Inflammatory macrophage treated with lipopolysaccharide for 4 hours (primary cell): Measurements from ENCODE around the gene RXYLT1.
"Not testable (repeated sequence)": the region's sequence is repeated elsewhere in the genome, so short reads cannot be mapped to it uniquely, and the experiment has no call there.

Experiments used
- DNase-seq: peaks from one replicate; pipeline ENCODE4 v3.0.0-alpha.2; 2020

The RXYLT1 gene

DNA sequence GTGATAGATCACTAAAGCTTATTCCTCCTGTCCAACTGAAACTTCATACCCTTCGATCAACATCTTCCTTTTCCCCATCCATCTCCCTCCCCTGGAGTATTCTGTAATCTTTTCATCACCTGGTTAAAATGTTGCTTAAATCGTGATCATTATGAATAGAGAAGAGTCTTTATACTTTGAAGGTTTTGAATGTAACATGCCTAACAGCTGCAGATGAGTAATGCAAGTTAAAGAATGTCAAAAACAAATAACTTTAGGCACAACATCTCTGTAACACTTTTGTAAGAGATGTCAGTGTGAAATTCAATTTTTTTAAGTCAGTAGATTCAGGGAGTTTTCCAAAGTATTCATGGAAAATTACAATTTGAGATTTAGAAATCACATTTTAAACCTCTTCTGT is 25.0 kb downstream of the RXYLT1 start:
- no peak for DNase-seq

DNA sequence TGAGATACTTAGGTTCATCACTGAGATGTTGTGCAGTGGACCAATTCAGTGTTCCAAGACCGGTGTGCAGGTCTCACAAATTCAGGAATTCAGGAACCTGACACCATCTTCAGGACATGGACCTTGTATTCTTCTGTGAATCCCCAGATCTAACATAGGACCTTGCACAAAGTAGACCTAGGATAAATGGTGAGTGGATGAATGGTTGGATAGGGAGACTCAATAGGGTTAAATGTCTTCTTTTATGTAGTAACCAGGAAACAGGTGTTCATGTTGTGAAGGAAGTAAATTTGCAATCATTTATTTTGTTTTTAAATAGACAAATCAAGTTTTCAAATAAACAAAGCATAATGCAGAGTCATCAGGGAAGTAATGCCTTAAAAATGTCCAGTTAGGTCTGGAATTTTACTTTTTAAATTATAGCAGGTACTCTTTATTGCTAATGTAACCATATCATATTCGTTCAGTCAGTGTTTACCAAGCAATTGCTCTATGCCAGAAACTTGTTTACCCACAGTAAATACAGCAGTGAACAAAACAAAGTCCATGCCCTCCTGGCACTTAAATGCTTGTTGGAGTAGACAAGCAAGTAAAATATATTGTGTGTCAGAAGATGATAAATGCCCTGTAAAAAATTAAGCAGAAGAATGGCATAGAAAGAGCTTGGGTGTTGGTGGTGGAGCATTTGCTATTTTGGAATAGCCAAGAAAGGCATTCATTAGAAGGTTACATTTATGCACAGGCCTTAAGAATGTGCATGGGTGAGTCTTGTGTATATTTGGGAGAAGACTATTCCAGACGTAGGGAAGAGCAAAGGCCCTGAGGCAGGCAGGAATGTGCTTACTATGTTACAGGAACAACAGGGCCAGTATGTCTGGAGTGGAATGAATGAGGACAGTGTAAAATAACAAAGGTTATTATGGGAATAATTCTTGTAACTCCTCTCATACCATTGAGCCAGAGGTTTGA is 26.3 kb downstream of the RXYLT1 start:
- no peak for DNase-seq

DNA sequence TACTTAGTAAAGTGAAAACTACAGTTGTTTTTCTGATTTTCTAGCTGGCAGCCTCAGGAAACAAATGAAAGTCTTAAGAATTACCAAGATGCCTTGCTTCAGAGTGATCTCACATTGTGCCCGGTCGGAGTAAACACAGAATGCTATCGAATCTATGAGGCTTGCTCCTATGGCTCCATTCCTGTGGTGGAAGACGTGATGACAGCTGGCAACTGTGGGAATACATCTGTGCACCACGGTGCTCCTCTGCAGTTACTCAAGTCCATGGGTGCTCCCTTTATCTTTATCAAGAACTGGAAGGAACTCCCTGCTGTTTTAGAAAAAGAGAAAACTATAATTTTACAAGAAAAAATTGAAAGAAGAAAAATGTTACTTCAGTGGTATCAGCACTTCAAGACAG is 28.9 kb downstream of the RXYLT1 start:
- no peak for DNase-seq

DNA sequence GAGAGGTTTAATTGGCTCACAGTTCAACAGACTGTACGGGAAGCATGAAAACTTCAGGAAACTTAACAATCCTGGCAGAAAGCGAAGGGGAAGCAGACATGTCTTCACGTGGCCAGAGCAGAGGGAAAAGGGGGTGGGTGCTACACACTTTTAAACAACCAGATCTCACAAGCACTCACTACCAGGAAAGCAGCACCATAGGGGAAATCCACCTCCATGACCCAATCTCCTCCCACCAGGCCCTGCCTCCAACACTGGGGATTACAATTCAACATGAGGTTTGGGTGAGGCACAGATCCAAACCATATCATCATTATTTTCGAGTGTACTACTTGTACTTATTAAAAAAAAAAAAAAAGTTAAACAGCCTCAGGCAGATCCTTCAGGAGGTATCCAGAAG is 29.9 kb downstream of the RXYLT1 start:
- no peak for DNase-seq

DNA sequence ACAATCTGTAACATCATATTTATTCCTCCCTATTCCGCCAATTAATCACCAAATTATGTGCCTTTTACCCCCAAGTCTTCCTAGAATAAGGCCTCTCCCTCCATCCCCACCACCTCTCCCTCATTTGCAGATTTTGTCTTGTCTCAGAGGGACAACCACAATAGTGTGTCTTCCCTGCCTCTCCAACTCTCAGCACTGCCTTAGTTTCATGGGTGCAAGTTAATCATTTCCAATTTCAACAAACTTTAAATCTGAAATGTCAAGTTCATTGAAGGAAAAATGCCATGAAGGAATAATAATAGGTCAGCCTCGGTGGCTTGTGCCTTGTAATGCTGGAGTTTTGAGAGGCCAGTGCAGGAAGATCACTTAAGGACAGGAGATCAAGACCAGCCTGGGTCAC is 31.6 kb downstream of the RXYLT1 start:
- DNase-seq, result no peak

DNA sequence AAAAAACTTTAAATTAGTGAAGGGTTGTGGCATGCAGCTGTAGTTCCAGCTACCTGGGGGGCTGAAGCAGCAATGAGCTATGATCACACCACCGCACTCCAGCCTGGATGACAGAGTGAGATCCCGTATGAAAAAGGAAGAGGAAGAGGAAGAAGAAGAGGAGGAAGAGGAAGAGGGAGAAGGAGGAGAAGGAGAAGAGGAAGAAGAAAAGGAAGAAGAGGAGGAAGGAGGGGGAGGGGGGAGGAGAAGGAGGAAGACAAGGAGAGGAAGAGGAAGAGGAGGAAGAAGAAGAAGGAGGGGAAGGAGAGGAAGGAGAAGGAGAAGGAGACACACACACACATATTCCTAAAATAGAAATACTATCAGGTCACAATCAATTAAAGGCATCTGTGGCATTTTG is 32.0 kb downstream of the RXYLT1 start:
- DNase-seq, result no peak

DNA sequence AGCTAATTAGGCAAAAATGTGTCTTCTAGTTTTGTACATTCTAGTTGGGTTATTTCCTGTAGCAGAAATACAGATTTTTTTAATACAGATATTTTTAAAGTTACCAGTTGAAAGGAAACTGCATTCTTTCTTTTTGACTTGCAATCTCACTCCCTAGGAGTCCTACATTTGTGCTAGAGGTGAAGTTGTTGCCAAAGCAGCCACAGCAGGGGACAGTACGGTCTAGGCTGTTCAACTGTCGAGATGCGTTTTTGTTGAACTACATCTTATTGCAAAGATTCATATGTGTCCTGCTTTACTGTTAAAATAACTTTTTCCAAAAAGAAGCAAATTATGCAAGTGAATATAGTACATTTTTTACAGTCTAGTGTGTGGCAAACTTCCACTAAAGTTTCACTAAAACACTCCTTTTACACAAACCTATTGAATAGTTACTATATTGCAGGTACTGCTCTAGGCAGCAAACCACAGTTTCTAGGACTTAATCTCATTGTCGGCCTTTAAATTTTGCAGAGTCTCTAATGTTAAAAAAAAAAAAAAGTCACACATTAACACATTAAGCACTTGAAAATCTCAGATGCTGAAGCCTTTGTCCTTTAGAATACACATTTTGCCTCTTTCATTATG is 34.5 kb downstream of the RXYLT1 start:
- no peak for DNase-seq

DNA sequence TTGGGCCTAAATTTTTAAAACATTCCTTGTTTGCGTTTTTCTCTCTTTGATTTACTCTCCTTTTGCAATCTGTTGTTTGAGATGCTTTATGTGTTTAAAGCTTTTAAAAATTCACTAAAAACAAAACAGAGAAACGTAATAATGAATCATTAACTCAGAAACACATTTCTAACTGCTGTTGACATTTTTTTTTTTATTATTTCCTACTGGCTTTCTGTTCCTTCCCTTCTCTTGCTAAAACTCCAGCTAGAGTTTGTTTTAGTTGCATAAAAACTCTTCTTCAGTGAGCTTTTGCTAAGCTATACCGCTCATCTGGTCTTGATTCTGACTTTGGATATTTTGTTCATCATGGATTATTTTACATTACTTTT is 35.8 kb downstream of the RXYLT1 start:
- DNase-seq, result no peak

DNA sequence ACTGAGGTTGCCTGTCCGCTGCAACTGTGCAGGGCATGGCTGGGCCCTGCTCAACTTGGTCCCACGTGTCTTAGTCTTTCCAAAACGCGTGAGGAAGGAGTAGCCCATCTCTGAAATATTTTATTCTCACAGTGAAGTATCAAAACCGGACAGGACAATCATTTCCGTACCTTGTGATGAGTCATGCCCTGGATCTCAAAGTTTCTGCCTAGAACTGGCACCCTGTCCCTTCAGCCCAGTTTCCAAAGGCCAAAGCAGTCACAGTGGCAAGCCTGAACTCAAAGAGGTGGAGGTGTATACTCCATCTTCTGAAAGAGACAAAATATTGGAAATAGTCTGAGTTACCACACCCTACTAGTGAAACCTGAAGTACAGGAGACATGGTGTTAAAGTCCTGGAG is 36.3 kb downstream of the RXYLT1 start:
- no peak for DNase-seq

DNA sequence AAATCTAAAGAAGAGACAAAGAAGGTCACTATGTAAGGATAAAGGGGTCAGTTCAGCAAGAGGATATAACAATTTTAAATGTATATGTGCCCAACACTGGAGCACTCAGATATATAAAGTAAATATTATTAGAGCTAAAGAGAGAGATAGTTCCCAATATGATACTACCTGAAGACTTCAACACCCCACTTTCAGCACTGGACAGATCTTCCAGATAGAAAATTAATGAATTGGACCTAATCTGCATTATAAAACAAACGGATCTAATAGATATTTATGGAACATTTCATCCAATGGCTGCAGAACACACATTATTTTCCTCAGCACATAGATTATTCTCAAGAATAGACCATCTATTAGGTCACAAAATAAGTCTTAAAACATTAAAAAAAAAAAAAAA is 40.7 kb downstream of the RXYLT1 start:
- DNase-seq, result no peak

DNA sequence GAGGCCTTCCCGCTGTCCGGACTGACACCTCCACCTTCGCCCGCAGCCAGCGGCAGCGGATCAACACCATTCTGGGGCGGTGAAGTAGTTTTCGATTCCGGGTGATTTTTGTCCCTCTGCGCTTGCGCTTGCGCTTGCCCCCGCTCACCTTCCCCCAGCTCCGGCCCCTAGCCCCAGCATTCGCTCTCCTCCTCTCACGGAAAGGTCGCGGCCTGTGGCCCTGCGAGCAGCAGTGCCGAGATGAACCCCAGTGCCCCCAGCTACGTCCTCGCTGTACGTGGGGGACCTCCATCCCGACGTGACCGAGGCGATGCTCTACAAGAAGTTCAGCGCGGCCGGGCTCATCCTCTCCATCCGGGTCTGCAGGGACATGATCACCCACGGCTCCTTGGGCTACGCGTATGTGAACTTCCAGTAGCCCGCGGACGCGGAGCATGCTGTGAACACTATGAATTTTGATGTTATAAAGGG is 42.1 kb downstream of the RXYLT1 start:
- no peak for DNase-seq

DNA sequence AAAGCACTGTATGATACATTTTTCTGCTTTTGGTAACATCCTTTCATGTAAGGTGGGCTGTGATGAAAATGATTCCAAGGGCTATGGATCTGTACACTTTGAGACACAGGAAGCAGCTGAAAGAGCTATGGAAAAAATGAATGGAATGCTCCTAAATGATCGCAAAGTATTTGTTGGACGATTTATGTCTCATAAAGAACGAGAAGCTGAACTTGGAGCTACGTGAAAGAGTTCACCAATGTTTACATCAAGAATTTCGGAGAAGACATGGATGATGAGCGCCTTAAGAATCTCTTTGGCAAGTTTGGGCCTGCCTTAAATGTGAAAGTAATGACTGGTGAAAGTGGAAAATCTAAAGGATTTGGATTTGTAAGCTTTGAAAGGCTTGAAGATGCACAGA is 42.6 kb downstream of the RXYLT1 start:
- no peak for DNase-seq

DNA sequence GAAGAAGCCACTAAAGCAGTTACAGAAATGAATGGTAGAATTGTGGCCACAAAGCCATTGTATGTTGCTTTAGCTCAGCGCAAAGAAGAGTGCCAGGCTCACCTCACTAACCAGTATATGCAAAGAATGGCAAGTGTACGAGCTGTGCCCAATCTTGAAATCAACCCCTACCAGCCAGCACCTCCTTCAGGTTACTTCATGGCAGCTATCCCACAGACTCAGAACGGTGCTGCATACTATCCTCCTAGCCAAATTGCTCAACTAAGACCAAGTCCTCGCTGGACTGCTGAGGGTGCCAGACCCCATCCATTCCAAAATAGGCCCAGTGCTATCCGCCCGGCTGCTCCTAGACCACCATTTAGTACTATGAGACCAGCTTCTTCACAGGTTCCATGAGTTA is 43.3 kb downstream of the RXYLT1 start:
- no peak for DNase-seq

DNA sequence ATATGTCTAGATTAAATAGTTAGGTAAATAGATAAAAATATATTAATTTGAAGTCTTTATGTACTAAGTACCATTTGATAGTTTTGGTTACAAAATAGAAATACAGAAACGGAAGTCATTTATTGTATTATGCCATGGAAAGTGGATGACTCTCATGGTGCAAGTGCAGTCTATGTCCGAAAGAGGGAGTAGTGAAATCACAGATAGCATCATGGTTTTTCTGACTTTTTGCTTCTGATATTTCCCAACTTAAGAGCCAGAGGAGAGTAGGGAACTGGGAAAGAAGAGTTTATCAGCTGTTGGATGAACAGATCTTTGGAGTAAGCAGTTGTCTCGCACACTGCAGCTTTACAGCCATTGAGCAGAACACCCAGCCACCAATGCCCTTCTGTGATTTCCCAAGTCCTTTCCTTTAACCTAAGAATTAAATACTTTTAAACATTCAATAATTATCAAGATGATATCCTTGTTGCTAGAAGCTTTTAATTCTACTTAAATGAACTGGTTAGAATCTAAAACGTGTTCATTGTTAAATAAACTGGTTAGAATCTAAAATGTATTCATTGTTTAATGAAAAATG is 46.4 kb downstream of the RXYLT1 start:
- DNase-seq, result peak; percentile 72

DNA sequence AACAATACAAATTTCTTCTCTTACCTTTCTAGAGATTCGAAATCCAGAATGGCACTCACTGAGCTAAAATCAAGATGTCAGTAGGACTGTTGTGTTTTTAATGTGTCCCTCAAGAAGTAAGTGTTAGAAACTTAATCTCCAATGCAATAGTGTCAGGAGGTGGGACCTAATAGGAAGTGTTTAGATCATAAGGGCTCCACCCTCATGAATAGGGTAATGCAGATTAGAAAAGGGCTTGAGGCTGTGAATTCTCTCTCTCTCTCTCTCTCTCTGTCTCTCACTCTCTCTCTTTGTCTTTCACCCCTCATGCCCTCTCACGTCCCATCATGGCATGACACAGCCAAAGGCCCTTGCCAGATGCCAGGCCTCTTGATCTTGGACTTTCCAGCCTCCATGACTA is 49.2 kb downstream of the RXYLT1 start:
- DNase-seq, result no peak

DNA sequence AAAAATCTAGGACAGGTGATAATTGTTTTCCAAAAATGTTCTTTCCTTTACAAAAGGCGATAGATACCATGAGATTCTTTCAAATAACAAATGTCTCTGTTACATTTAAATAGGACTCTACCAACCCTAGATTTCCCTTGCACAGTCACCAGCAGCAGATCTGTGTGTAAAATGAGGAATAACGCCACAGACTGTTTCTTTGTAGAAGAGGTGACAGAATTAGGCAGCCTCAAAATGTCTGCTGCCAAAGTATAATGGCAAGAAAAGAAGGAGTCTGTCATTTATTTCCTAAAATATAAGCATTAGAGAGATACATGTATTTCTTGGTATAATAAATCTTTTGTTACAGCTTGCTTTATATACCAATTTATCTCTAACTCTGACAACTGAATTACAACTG is 56.3 kb downstream of the RXYLT1 start:
- no peak for DNase-seq

DNA sequence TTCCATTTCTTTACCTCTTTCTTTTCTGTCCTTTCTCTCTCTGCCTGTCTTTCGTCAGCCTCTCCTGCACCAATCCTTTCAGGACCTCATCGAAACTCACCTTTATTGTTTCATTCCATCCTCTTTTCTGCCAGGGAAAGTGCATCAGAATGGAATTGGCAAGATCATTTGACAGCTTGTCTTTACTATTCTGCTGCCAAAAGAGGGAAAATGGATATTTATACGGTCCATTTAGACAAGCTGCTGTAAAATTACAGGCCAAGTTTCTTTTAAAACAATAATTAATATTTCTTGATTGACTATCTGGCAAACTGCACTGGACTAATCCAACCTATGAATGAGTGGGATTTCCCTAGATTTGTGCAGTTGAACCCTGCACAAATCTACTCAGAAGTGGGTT is 57.2 kb downstream of the RXYLT1 start:
- DNase-seq, result no peak

DNA sequence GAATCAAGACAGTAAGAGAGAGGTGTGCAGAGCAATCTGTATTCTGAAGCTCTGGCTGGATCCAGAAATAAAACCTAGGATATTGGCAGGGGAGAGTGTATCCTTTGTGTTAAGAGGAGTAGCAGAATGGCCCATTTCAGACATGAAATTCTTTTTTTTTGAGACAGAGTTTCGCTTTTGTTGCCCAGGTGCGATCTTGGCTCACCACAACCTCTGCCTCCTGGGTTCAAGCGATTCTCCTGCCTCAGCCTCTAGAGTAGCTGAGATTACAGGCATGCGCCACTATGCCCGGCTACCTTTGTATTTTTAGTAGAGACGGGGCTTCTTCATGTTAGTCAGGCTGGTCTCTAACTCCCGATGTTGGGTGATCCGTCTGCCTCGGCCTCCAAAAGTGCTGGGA is 58.7 kb downstream of the RXYLT1 start:
- DNase-seq, result no peak

DNA sequence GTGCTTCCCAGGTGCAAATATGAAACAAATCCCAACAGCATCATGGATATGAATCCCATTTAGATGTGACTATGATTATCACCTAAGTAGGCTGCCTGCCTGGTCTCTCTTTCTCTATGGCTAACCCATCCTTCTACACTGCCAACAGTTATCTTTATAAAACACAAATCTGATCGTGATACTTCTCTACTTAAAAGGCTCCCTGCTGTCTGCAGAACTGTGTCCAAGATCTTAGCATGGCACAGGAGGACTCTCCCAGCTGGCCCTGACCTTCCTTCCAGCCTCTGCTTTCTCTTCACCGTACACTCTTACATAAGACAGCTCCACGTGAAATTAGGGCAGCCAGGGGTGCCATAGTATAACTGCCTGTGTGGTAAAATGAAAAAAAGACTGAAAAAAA is 61.3 kb downstream of the RXYLT1 start:
- DNase-seq, result no peak

DNA sequence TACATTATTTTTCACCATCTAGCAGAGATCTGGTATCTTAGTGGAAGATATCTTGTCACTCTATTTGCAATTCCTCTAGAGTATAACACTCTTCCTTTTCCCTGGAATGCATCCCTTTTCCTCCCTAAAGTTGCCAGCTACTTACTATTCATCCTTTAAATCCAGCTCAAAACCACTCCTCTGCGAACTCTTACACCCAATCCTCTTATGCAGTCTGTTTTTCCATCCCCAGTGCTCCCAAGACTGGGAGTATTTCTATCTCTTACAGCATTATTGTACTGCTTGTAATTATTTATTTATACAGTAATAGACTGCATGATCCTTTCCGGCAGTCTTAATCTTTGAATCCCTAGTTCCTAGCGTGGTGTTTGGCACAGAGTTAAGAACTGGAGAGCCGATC is 61.9 kb downstream of the RXYLT1 start:
- DNase-seq, result no peak

DNA sequence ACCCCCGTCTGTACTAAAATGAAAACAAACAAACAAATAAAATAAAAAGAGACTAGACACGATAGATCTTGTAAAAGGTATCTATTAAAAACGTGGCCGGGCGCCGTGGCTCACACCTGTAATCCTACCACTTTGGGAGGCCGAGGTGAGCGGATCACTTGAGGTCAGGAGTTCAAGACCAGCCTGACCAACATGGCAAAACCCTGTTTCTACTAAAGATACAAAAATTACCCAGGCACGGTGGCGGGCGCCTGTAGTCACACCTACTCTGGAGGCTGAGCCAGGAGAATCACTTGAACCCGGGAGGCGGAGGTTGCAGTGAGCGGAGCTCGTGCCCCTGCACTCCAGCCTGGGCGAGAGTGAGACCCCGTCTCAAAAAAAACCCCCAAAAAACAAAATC is 63.0 kb downstream of the RXYLT1 start:
- not testable (repeated sequence) for DNase-seq

DNA sequence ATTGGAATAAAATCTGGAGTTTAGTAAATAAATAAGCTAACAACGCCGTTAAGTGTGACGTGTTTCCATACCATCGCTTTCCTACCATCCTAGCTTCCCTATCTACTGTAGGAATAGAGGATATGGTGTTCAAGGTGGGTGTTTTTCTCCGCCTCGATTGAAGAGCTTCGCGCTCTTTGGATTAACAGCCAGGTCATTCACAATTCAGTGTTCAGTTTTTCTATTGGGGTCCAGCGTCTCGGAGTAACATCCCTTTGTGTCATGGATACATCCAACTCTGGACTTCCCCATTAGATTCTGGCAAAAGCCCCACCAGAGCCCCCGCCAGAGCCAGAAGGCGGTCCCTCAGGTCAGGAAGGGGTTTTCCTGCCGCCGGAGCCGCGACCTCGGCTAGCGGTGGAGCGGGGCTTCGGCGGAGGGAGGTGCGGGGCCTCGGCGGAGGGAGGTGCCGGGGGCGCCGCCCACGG is 63.6 kb downstream of the RXYLT1 start:
- DNase-seq, result no peak

DNA sequence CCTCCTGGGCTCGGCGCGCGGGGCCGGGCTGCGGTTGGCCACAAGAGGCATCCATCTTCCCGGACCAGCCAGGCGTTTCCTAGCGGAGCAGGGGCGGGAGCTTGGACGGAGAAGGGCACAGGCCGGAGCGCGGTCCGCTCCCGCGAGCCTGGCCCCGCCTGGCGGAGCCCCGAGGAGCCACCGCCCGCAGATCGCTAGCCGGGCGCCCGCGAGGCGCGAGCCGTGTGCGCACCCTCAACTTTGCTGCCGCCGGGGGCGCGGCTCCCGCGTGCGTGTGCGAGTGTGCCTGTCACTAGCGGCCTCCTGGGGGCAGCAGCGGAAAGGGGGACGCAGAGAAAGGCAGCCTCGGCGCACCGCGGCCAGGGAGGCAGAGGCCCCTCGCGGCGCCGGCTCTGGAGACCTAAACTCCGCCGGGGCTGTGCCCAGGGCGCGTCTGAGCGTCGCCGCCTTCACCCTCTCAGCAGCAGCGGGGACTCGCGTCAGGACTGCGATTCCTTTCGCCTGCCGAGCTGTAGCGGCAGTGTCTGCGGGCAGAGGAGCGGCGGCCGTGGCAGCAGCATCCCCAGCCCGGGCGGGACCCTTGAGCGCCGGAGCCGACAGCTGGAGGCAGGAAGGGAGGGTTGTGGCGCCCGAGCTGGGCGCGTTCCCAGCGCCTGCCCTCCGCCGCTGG is 64.1 kb downstream of the RXYLT1 start:
- DNase-seq, result peak; percentile 90
